ENCODE results near the gene BPGM. TPM values are rescaled to one million over a fixed set of nuclear protein-coding genes. Genes with fewer than 3 reads are reported as not detected.
"Not testable (repeated sequence)": the region's sequence is repeated elsewhere in the genome, so short reads cannot be mapped to it uniquely, and the experiment has no call there.

BPGM gene
- total RNA-seq, 1 donor from 2014 or later = 15.2 TPM

- no peak for ATAC-seq
- intact Hi-C loops (cut with micrococcal nuclease) = no loop called here
- DNase-seq = no peak
These were observed 10.9 kb downstream of the BPGM start for GRCh38 chr7:134657526-134657925.

- no peak for ATAC-seq
- no peak for DNase-seq
- intact Hi-C loops (cut with micrococcal nuclease) = no loop called here
These were observed 13.7 kb downstream of the BPGM start for GRCh38 chr7:134660242-134660785.

DNA sequence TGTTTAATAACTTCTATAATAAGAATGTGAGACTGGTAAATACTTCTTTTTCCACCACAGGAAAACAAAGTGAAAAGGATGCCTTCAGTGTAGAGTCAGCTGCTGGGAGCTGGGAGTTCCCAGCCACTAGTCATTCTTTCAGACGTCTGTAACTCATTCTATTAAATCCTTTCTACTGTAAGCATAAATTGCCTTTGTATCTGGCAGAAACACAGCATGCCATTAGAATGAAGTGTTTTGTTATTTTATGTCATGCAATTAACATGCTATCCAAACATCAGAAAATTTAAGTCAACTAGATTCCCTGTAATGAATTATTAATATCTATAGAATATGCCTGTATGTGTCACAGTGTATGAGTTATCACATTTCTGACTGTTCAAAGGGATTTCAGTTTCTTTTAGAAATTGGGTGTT, 14.3 kb downstream of the BPGM start:
- DNase-seq (no peak), ATAC-seq (no peak)
- intact Hi-C loops (cut with micrococcal nuclease) = no loop called here

GRCh38 chr7:134662166-134662870, 15.7 kb downstream of the BPGM start:
- DNase-seq = no peak
- ATAC-seq = no peak
- intact Hi-C loops (cut with micrococcal nuclease) = no loop called here

DNA sequence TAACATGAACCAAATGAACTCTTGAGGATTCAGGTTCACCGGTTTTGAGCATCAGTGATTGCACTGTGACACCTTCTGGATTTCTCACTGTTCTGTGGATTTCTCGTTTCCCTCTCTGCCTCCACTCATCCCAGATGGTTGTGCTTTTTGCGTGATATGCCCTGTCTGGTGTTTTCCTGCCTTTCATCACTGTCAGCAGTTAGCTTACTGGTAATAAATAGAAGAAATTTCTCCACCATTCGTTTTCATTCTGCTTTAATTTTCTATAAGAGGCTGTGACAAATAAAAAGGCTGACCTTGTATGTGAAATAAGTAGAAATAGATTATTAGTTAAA, 16.2 kb downstream of the BPGM start:
- no peak for ATAC-seq
- intact Hi-C loops (cut with micrococcal nuclease) = no loop called here
- DNase-seq = no peak

GRCh38 chr7:134665045-134665444, 18.4 kb downstream of the BPGM start:
- ATAC-seq; intact Hi-C loops (cut with micrococcal nuclease); DNase-seq: not testable (repeated sequence)

GRCh38 chr7:134667899-134668298, 21.2 kb downstream of the BPGM start:
- intact Hi-C loops (cut with micrococcal nuclease) = no loop called here
- no peak for DNase-seq
- ATAC-seq = no peak

- intact Hi-C loops (cut with micrococcal nuclease) = no loop called here
- DNase-seq (no peak), ATAC-seq (no peak)
These were observed 22.7 kb downstream of the BPGM start for GRCh38 chr7:134669388-134669787.

DNA sequence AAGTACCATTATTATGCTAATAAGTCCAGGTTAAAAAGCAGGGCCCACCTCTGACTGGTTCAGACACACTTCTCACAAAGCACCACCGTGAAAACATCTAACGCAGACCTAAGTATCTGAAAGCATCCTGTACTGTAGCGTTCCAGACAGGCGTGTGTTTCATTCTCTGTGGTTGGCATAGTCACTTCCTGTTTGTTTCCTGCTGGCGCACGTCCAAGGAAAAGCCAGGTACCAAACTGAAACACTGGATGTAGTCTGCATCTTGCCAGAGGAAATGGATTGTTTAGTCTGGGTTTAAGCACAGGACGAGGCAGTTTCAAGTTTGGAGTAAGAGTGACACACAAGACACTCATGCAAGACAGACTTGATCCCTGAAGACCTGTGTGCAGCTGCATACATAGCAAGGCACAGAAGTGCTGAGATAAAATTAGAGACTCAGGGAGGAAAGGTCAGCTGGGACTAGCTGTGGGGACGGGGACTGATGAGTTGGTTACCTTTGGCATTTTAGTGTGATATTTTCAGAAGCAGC, 23.3 kb downstream of the BPGM start:
- ATAC-seq (peak; percentile 76), DNase-seq (peak; percentile 47)
- intact Hi-C loops (cut with micrococcal nuclease) = no loop called here

DNA sequence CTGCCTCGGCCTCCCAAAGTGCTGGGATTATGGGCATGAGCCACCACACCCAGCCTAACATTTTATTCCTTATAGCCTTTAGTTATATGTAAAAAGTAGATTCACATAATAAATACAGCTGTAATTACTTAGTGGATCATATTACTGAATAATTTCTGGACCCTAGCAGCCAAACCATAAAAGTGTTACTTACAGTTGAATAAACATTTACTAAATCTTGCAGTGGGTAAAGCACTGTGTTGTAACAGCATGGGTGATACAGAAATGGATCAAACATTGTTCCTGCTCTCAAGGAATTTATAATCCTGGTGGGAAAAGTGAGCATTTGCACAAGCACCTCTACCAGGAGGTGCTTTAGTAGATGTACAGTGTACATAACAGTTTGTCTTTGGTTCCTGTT, 25.0 kb downstream of the BPGM start:
- DNase-seq = no peak
- intact Hi-C loops (cut with micrococcal nuclease) = no loop called here

DNA sequence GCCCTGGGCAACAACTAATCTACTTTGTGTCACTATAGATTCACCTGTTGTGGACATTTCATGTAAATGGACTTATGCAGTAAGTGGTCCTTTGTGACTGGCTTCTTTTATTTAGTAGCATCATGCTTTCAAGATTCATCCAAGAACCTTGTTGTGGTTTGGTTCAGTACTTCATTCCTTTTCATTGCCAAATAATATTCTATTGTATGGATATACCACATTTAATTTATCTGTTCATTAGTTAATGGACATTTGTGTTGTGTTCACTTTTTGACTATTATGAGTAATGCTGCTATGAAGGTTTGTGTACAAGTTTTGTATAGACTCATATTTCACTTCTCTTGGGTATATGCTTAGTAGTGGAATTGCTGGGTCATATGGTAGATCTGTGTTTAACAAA, 27.8 kb downstream of the BPGM start:
- ATAC-seq = no peak
- intact Hi-C loops (cut with micrococcal nuclease) = no loop called here
- no peak for DNase-seq

More for the DNA sequence above, 25.0 kb downstream of the BPGM start:
- ATAC-seq = no peak

- DNase-seq (no peak), ATAC-seq (no peak)
- intact Hi-C loops (cut with micrococcal nuclease) = no loop called here
These were observed 30.1 kb downstream of the BPGM start for GRCh38 chr7:134676743-134677142.

- ATAC-seq (no peak), DNase-seq (no peak)
- intact Hi-C loops (cut with micrococcal nuclease) = no loop called here
These were observed 31.5 kb downstream of the BPGM start for GRCh38 chr7:134678115-134678514.

GRCh38 chr7:134679006-134679405, 32.4 kb downstream of the BPGM start:
- no peak for DNase-seq
- ATAC-seq = no peak
- intact Hi-C loops (cut with micrococcal nuclease) = no loop called here

GRCh38 chr7:134684165-134684564, 37.5 kb downstream of the BPGM start:
- intact Hi-C loops (cut with micrococcal nuclease) = no loop called here

GRCh38 chr7:134685250-134685649, 38.6 kb downstream of the BPGM start:
- intact Hi-C loops (cut with micrococcal nuclease) = no loop called here
- ATAC-seq = no peak
- no peak for DNase-seq

More at GRCh38 chr7:134684165-134684564, 37.5 kb downstream of the BPGM start:
- ATAC-seq (no peak), DNase-seq (no peak)

- DNase-seq = no peak
- no peak for ATAC-seq
- intact Hi-C loops (cut with micrococcal nuclease) = no loop called here
These were observed 40.1 kb downstream of the BPGM start for GRCh38 chr7:134686786-134687185.

GRCh38 chr7:134689550-134689949, 42.9 kb downstream of the BPGM start:
- ATAC-seq = peak; percentile 46
- DNase-seq; intact Hi-C loops (cut with micrococcal nuclease): not testable (repeated sequence)

DNA sequence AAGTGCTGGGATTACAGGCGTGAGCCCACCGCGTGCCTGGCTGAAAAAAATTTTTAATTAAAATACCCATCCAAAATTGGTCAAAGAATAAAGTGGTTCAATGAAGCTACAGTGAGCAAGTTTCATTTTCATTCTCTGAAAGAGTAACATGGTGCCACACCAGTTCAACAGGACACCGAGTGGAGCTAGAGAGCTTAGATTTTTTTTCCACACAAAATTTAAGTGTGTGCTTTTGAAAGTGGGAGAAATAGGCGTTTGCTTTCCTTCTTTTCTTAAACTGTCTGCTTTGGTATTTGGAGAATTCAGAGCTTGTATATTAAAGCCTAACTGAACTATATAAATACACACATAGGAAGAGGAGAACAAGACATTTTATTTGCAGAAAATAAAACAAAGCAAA, 43.4 kb downstream of the BPGM start:
- ATAC-seq (peak; percentile 89), DNase-seq (no peak)
- intact Hi-C loops (cut with micrococcal nuclease) = loop anchor here (5.0 kb wide), 1 partner anchor 262 kb away; no protein-coding TSS in a partner anchor

GRCh38 chr7:134690614-134691504, 44.2 kb downstream of the BPGM start:
- peak; percentile 34 for ATAC-seq
- intact Hi-C loops (cut with micrococcal nuclease) = loop anchor here (5.0 kb wide), 1 partner anchor 261 kb away; no protein-coding TSS in a partner anchor
- DNase-seq = no peak
